GM23248 (cell line): Measurements from ENCODE around the gene TEKTIP1.

Experiments
- EZH2 ChIP-seq: fragments of 200-600 bp; sonication (generic); IDR thresholded peaks from 2 replicates; pipeline ENCODE4 v1.6.1; 2018; ENCODE audit warnings: antibody characterized with exemption, mild to moderate bottlenecking; ENCODE audit not compliant: insufficient read depth, poor library complexity, severe bottlenecking
- EZH2phosphoT487 ChIP-seq: fragments of 200-600 bp; sonication (generic); IDR thresholded peaks from 2 replicates; pipeline ENCODE4 v1.6.1; 2018; ENCODE audit warnings: antibody characterized with exemption, moderate library complexity, mild to moderate bottlenecking, low read depth; ENCODE audit not compliant: insufficient read depth

DNA sequence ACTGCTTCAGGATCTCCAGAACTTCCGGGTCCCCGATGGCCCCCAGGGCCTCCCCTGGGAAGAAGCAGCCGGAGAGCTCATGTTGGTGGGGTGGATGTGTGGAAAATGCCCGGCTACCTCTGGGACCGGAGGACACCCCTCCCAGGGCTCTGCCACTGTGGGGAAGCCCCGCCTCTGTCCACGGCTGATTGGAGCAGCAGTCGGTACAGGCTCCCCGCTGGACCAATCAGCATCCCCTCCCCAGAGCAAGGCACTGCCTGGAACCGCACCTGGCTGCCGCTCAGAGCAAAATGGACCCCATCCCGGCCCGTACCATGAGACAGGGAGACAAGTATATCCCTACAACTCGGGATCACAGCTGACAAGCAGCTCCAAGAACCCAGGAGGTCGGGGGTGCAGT lies 44.9 kb upstream of the TEKTIP1 start:
- no peak for TF ChIP-seq EZH2
- no peak for TF ChIP-seq EZH2phosphoT487
